ENCODE results near the gene RBM26. TPM values are rescaled to one million over a fixed set of nuclear protein-coding genes. Genes with fewer than 3 reads are reported as not detected.

Gene RBM26
- total RNA-seq, 1 donor from 2014 or later: 24.0 TPM

DNA sequence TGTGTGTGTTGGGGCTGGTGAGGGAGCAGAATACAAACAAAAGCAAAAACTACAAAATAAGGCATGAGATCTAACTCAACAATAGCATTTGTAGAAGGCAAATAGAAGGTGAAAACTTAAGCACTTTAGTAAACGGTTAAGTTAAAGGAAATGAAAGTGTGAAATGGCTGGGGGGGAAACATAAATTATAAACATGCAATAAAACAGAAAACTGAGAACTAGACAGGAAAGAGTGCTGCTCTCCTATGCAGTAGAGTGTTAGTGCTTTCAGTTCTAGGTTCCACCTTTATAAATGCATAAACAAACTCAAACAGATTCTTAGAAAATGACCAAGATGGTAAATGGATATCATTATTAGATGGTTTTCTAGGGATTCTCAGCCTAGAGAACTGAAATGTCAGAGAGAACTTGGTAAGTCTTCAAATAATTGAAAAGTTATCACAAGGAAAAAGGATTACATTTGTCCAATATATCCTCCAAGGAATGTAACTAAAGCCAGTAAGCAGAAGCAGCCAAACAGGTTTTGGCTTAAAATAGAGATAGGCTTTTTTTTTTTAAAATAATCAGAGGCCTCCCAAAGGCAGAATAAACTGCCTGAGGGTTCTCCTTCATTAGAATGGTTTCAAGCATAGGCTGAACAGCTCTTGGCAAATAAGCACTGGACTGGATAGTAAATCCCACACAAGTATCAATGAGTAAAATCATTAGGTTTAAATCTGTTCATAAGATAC lies 23.3 kb downstream of the RBM26 start:
- no peak for DNase-seq (ENCODE audit: low read depth)
- no peak overlapping the region for H3K4me3 ChIP-seq (ENCODE audit: low read depth, low read length)
- TF ChIP-seq, protein P1, sequence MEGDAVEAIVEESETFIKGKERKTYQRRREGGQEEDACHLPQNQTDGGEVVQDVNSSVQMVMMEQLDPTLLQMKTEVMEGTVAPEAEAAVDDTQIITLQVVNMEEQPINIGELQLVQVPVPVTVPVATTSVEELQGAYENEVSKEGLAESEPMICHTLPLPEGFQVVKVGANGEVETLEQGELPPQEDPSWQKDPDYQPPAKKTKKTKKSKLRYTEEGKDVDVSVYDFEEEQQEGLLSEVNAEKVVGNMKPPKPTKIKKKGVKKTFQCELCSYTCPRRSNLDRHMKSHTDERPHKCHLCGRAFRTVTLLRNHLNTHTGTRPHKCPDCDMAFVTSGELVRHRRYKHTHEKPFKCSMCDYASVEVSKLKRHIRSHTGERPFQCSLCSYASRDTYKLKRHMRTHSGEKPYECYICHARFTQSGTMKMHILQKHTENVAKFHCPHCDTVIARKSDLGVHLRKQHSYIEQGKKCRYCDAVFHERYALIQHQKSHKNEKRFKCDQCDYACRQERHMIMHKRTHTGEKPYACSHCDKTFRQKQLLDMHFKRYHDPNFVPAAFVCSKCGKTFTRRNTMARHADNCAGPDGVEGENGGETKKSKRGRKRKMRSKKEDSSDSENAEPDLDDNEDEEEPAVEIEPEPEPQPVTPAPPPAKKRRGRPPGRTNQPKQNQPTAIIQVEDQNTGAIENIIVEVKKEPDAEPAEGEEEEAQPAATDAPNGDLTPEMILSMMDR (conservative IDR thresholded peaks at IDR 0.05; ENCODE audit: low read depth, low read length): no peak

DNA sequence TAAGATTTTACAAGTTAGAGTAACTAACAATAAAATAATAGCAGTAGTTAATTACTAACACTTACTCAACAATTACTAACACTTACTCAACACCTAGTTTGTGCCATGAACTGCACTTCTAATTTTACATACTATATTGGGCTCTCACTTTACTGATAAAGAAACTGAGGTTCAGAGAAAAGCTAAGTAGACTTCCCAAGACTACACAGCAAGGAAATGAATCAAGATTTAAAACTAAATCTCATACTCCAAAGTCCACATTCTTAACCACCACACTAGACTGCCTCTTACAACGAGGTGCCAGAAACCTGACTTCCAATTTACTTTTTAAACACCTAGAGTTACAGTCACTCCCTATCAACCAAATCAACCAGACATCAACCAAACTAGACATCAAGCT lies 25.1 kb downstream of the RBM26 start:
- no peak for DNase-seq (ENCODE audit: low read depth)
- TF ChIP-seq, protein P1 (conservative IDR thresholded peaks at IDR 0.05; ENCODE audit: low read depth, low read length): no peak
- H3K4me3 ChIP-seq (ENCODE audit: low read depth, low read length): no peak overlapping the region

DNA sequence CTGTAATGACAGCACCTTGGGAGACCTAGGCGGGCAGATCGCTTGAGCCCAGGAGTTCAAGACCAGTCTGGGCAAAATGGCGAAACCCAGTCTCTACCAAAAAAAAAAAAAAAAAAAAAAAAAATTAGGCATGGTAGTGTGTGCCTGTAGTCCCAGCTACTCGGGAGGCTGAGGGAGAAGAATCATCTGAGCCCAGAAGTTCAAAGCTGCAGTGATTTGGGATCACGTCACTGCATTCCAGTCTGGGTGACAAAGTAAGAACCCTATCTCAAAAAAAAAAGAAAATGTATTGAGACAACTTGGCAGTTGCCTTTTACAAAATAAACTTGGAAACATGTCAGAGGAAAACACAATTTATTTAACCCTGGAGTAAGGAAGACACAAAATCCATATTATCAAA lies 26.8 kb downstream of the RBM26 start:
- H3K4me3 ChIP-seq (ENCODE audit: low read depth, low read length): no peak overlapping the region
- DNase-seq (ENCODE audit: low read depth): no peak
- TF ChIP-seq, protein P1 (conservative IDR thresholded peaks at IDR 0.05; ENCODE audit: low read depth, low read length): no peak

DNA sequence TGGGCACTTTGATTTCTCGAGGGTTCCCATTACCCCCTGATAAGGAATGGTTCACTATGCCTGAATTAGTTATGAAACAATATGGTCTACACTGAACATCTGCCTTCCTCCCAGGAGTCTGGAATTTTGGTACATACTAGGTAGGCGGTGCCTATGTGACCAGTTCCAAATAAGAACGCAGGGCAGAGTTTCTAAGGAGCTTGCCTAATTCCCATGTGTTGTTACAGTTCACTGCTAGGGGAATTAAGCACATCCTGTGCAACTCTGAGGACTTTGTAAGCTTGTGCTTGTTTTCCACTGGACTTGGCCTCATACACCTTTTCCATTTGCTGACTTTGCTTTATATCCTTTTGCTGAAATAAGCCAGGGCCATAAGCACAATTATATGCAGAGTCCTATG lies 29.2 kb downstream of the RBM26 start:
- DNase-seq (ENCODE audit: low read depth): no peak
- no peak overlapping the region for H3K4me3 ChIP-seq (ENCODE audit: low read depth, low read length)
- TF ChIP-seq, protein P1 (conservative IDR thresholded peaks at IDR 0.05; ENCODE audit: low read depth, low read length): no peak

DNA sequence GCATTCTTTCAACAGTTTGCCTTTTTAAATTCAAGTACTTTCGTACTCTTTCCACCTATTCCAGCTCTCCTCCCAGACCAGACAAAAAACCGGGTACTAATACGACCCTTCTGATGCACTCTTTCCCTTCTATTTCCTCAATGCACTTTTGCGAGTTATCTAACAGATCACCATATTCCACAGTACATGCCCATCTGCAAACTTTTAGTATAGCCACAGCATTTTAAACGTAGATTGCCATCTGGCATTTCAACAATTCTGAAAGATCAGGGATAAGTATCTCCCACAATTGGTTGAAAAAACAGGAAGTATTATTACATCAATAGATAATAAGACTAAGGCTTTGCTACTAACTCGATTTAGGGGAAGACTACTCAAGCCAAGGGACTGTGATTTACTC lies 31.5 kb downstream of the RBM26 start:
- no peak for DNase-seq (ENCODE audit: low read depth)
- TF ChIP-seq, protein P1 (conservative IDR thresholded peaks at IDR 0.05; ENCODE audit: low read depth, low read length): no peak

DNA sequence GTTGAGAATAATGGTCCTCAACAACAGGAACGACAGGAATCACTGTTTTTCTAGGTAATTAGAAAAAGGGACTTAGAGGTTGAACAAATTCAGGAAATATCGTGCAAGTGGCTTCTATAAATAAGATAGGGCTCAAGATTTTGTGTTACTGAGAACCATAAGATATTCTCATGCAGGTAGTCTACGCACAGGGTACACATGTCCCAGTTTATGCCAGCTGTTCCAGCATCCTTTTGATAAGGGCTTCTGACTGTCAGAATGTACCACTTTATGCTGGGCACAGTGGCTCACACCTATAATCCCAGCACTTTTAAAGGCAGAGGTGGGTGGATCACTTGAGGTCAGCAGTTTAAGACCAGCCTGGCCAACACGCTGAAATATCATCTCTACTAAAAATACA lies 32.1 kb downstream of the RBM26 start:
- no peak for DNase-seq (ENCODE audit: low read depth)

More for the DNA sequence above, 31.5 kb downstream of the RBM26 start:
- no peak overlapping the region for H3K4me3 ChIP-seq (ENCODE audit: low read depth, low read length)

More for the DNA sequence above, 32.1 kb downstream of the RBM26 start:
- TF ChIP-seq, protein P1 (conservative IDR thresholded peaks at IDR 0.05; ENCODE audit: low read depth, low read length): no peak
- H3K4me3 ChIP-seq (ENCODE audit: low read depth, low read length): no peak overlapping the region
